SKM-1 treated with dmso at 0.1 percent for 144 hours (cell line): Measurements from ENCODE around the gene RANBP1.

Source experiments
- DNase-seq: peaks from one replicate; lab custom pipeline; 2025; ENCODE audit not compliant: unreplicated experiment; lab: John Stamatoyannopoulos, UW

Gene RANBP1

DNA sequence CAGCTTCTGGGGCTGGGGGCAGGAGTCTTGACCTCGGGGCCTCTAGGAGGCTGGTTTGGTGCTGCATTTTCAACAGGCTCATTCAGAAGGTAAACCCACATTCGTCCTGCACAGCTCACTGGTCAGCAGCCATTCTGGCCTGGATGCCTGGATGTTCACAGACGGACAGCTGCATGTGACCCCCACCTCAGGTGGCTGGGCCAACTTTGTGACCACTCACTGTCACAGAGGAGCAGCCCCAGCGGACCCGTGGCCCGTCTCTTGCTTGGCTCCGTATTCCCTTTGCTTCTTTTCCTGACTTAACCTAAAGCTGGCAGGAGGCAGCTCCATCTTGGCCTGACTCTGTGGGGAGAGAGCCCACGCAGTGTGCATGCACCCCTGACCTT, 27.6 kb upstream of the RANBP1 start:
- DNase-seq = no peak

DNA sequence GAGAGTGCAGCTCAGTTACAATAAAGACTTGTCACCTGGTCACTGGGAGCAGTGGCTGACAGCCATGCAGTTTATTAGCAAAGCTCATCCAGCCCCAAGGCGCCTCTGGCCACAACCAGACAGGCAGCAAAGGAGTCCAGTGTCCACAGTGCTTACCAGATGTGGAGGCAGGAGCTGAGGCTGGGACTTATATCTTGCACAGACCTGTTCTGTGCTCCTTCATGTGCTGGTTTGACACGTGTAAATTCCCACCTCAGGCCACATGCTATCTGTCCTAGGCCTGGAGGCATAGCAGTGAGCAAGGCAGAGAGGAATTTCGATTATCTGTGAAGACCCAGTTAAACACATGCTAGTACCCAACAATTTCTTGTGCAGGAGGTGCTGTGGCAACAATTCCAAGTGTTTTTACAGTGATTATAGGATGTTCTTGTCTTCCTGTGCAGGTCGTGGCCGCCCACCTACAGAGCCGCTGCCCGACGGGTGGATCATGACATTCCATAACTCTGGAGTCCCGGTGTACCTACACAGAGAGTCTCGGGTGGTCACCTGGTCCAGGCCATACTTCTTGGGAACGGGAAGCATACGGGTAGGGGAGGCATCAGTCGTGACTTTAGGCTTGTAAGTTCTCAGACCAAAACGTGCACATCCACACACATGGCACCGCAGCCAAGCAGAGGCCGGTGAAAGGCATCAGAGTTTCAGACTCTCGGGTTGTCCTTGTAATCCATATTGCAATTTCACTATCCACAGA, 26.5 kb upstream of the RANBP1 start:
- no peak for DNase-seq

GRCh38 chr22:20089977-20090729, 25.8 kb upstream of the RANBP1 start:
- no peak for DNase-seq

DNA sequence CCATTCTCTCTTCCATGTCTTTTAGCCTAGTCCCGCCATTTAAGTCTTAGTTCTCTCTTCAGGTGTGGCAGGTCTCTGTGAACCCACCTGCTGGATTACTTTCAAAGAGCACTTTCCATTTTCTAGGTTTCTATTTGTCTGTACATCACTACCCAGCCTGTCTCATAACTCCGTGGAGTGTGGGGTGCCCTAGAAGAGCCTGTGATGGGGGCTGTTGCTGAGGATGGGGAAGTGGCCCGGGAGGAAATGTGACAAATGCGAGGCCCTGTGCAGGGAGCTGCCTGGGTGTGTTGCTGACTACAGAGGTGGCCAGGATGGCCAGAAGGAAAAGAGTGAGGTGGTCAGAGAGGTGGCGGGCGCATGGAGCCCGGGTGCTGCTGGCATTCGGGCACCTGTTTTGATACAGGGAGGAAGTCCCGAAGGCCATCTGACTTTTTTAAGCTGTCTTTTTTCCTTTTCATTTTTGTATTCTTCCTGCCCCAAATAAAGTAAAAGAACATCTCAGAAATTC, 25.1 kb upstream of the RANBP1 start:
- DNase-seq = no peak

- DNase-seq = no peak
These were observed 24.0 kb upstream of the RANBP1 start for GRCh38 chr22:20091690-20092476.

GRCh38 chr22:20092477-20092854, 23.4 kb upstream of the RANBP1 start:
- DNase-seq = no peak

- DNase-seq = no peak
These were observed 22.3 kb upstream of the RANBP1 start for GRCh38 chr22:20093418-20094196.

- no peak for DNase-seq
These were observed 21.6 kb upstream of the RANBP1 start for GRCh38 chr22:20094197-20094807.

DNA sequence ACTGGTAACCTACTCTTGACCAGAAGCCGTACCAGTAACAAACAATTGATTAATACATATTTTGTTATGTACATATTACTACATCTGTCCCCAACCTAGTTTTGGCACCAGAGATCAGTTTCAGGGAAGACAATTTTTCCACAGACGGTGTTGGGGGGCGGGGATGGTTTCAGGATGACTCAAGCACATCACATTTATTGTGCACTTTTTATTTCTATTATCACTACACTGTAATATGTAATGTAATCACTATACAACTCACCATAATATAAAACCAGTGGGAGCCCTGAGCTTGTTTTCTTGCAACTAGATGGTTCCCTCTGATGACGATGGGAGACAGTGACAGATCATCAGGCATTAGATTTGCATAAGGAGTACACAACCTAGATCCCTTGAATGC, 20.4 kb upstream of the RANBP1 start:
- no peak for DNase-seq

DNA sequence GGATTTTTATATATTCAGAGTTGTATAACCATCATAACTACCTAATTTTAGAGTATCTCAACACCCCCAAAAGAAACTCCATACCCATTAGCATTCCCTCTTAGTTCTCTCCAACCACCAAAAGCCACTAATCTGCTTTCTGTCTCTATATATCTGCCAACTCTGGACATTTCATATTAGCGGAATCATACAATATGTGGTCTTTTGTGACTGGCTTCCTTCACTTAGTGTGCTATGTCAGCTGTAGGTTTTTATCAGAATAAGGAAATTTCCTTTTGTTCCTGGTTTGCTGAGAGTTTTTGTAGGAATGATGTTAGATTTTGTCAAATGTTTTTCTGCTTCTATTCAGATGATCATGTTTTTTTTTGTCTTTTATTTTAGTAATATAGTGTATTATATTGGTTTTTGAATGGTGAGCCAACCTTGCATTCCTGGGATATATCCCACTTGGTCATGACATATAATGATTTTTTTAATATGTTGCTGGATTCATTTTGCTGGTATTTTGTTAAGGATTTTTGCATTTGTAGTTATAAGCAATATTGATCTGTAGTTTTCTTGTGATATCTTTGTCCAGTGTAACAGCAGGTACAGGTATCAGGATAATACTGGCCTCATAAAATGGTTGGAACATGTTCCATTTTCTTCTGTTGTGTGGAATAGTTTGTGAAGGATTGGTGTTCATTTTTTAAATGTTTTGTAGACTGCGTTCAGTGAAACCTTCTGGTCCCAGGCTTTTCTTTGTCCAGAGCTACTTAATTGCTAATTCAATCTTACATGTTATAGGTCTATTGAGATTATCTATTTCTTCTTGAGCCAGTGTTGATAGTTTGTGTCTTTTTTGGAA, 19.1 kb upstream of the RANBP1 start:
- no peak for DNase-seq

GRCh38 chr22:20099099-20099711, 16.7 kb upstream of the RANBP1 start:
- DNase-seq = no peak

DNA sequence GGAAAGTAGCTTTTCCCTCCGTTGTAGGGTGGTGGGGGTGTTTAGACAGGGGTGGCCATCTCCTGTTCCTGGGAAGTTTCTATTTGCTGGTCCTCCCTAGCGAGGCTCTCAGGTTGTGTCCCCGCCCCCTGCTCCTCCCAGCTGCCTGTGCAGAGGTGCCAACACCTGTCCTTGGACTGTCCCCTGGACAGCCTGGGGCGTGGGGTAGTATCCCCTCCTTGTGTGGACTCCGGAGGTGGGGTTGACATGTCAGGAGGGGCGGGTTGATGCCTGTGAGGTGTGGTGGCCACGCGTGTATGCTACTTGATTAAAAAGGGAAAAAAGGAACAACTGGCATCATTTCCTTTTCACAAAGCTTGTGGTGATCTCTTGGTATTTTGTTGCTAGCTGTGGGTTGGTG, 14.3 kb upstream of the RANBP1 start:
- DNase-seq = no peak

- no peak for DNase-seq
These were observed 13.6 kb upstream of the RANBP1 start for GRCh38 chr22:20102203-20102780.

- no peak for DNase-seq
These were observed 10.3 kb upstream of the RANBP1 start for GRCh38 chr22:20105456-20106204.

- DNase-seq = no peak
These were observed 9.6 kb upstream of the RANBP1 start for GRCh38 chr22:20106205-20106848.

DNA sequence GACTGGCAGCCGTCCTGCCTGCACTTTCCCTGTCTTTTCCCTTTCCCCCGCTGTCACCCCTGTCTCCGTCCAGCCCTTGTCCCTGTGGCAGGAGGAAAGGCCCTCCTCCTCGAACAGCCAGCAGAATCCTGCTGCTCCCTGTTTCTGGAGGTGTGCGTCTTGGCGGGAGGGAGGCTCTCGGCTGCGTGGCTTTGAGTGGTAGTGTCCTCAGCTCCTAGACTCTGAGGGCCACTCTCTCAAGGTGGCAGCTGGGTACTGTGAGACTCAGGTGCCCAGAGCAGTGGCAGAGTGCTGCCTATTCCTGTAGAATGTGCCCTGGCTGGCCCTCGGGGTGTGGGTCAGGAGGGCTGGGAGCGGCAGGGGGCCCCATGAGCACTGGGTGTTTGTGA, 9.1 kb upstream of the RANBP1 start:
- no peak for DNase-seq

DNA sequence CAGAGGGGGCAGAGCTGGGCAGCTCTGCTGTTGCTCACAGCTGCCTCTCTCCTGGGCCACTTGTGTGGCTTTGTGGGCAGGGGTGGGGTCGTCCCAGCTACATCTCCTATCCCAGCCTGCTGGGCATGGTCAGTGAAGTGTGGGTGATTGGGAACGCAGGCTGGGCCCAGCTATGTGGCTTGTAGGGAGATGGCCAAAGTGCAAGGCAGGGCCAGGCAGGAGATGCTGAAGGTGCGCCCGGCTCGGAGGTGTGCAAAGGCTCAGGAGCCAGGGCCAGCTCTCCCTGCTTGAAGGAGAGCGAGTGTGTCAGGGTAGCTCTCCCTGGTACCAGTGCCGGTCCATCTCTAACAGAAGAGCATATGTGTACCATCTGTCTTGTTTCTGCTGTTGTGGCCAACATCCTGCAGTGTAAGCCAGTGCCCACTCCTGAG, 8.4 kb upstream of the RANBP1 start:
- no peak for DNase-seq
